PFSK-1 (cell line): ENCODE measurements around the gene PPM1D.

Source experiments
- FOXP2 ChIP-seq: optimal IDR thresholded peaks from 2 replicates; pipeline ENCODE3; 2011; ENCODE audit warnings: borderline replicate concordance, control low read depth, inconsistent platforms; ENCODE audit not compliant: insufficient read depth; ENCODE audit errors: extremely low read length, extremely low read depth
- POLR2AphosphoS5 ChIP-seq: IDR thresholded peaks from 2 replicates; pipeline ENCODE4 v1.6.1; 2012; ENCODE audit warnings: low read depth, mild to moderate bottlenecking, control low read depth, low read length, moderate library complexity
- SIN3A ChIP-seq: IDR thresholded peaks from 2 replicates; pipeline ENCODE4 v1.6.1; 2012; ENCODE audit warnings: mild to moderate bottlenecking, low read length, moderate library complexity, borderline replicate concordance; ENCODE audit not compliant: insufficient read depth
- TF ChIP-seq, protein P1 (sequence below), 2 experiments: IDR thresholded peaks; 2 replicates each; pipeline versions ENCODE4 v1.6.1 to v1.8.0; 2011 to 2012; ENCODE audit warnings: low read depth in 2 of 2, low read length in 2 of 2, control low read depth in 1 of 2, inconsistent platforms in 1 of 2, mild to moderate bottlenecking in 1 of 2, moderate library complexity in 1 of 2; ENCODE audit not compliant: insufficient read depth in 1 of 2

GRCh38 chr17:60630352-60630751, 30.4 kb downstream of the PPM1D start:
- TF ChIP-seq, protein P1, sequence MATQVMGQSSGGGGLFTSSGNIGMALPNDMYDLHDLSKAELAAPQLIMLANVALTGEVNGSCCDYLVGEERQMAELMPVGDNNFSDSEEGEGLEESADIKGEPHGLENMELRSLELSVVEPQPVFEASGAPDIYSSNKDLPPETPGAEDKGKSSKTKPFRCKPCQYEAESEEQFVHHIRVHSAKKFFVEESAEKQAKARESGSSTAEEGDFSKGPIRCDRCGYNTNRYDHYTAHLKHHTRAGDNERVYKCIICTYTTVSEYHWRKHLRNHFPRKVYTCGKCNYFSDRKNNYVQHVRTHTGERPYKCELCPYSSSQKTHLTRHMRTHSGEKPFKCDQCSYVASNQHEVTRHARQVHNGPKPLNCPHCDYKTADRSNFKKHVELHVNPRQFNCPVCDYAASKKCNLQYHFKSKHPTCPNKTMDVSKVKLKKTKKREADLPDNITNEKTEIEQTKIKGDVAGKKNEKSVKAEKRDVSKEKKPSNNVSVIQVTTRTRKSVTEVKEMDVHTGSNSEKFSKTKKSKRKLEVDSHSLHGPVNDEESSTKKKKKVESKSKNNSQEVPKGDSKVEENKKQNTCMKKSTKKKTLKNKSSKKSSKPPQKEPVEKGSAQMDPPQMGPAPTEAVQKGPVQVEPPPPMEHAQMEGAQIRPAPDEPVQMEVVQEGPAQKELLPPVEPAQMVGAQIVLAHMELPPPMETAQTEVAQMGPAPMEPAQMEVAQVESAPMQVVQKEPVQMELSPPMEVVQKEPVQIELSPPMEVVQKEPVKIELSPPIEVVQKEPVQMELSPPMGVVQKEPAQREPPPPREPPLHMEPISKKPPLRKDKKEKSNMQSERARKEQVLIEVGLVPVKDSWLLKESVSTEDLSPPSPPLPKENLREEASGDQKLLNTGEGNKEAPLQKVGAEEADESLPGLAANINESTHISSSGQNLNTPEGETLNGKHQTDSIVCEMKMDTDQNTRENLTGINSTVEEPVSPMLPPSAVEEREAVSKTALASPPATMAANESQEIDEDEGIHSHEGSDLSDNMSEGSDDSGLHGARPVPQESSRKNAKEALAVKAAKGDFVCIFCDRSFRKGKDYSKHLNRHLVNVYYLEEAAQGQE (IDR thresholded peaks at IDR 0.05; ENCODE audit: insufficient read depth in 1 of 2, low read depth in 2 of 2, low read length in 2 of 2), result no peak
- no peak for TF ChIP-seq POLR2AphosphoS5
- no peak for TF ChIP-seq SIN3A
- TF ChIP-seq FOXP2, result no peak
